Activated naive CD8-positive, alpha-beta T cell treated with anti-CD3 and anti-CD28 coated beads for 36 hours (primary cell): ENCODE results near the gene EVC. TPM values are rescaled to one million over a fixed set of nuclear protein-coding genes. Genes with fewer than 3 reads are reported as not detected.
"Not testable (repeated sequence)": the region's sequence is repeated elsewhere in the genome, so short reads cannot be mapped to it uniquely, and the experiment has no call there.

ENCODE experiments used
- DNase-seq: peaks from one replicate; pipeline ENCODE4 v3.0.0; 2021
- H3K27ac Mint-ChIP-seq: one replicate; pipeline ENCODE4 v1.8.0; 2022; ENCODE audit warnings: mild to moderate bottlenecking, moderate library complexity, mixed read lengths
- H3K27me3 Mint-ChIP-seq: one replicate; pipeline ENCODE4 v1.8.0; 2022; ENCODE audit warnings: mild to moderate bottlenecking, mixed read lengths
- H3K36me3 Mint-ChIP-seq: one replicate; pipeline ENCODE4 v1.8.0; 2021; ENCODE audit warnings: mild to moderate bottlenecking, mixed read lengths
- H3K4me1 Mint-ChIP-seq: one replicate; pipeline ENCODE4 v1.8.0; 2021; ENCODE audit warnings: mixed read lengths
- H3K4me3 Mint-ChIP-seq: one replicate; pipeline ENCODE4 v1.8.0; 2022; ENCODE audit warnings: mild to moderate bottlenecking, moderate library complexity, mixed read lengths
- H3K9me3 Mint-ChIP-seq: one replicate; pipeline ENCODE4 v1.8.0; 2022; ENCODE audit warnings: mixed read lengths
- total RNA-seq, 2 experiments: library from RNA; stranded (reverse); gene quantifications; one replicate each; pipeline ENCODE4 v1.2.3, GENCODE V29; 2021

The EVC gene
- total RNA-seq, 2 experiments from 2014 or later, result 0.06 to 0.08 TPM

DNA sequence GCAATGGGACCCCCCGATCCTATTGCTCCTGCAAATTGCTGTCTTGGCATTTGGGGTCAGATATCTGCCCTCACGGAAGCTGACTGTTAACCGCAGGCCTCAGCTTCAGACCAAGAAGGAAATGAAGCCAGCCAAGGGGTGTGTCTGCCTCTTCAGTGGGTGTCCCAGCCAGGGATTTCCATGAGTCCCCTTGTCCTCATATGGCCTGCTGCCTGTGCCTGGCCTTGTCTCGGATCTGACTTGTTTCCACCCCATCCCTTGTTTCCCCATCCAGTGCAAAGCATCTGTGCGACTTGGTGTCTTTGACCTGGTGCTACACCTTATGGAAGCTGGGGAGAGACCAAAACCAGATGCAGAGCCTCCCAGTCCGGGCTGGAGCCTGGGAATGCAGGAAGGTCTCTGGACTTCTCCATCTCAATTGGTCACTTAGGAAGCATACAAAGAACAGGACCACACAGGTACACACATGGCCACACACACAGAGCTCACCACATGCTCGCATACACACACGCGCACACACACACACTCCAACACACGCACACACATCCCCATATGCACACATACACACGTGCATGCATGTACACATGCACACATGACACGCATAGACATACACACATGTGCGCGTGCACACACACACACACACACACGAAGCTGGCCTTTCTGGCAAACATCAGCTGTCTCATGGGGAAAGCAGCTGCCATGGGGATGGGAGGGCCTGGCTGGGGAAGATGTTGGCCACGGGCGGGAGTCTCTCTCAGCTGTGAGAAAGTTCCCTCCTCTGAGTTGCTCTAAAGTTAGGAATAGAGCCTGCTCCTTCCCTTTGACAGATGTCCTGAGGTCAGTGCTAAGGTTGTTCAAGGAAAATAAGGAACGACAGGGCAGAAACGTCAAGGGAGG is 116.4 kb downstream of the EVC start:
- H3K4me1 Mint-ChIP-seq, result peaks cover 2% of the 10 kb centered on the region
- H3K9me3 Mint-ChIP-seq, result no peaks in the 10 kb centered on the region
- DNase-seq, result no peak
- H3K36me3 Mint-ChIP-seq, result no peaks in the 10 kb centered on the region
- peaks cover 4% of the 10 kb centered on the region for H3K27me3 Mint-ChIP-seq
- H3K4me3 Mint-ChIP-seq, result no peak overlapping the region
- no peak overlapping the region for H3K27ac Mint-ChIP-seq

DNA sequence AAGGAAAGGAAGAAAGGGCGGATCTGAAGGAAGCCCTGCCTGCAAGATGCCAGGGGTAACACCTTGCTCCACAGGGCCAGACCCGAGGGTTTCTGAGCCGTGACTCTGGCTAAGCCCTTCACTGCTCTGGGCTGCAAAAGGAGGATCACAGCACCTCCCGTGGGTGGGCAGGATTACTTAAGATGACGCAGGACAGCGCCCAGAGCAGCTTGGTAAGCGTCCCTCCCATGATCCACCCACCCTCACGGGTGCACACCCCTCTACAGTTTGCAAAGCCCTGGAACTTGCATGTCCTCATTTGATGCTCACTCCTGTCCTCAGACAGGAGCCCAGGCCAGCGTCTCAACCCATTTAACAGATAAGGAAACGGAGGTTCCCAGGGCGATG is 117.0 kb downstream of the EVC start:
- no peak for DNase-seq
- Mint-ChIP-seq H3K4me3 (no peak overlapping the region), H3K27me3 (peaks cover 4% of the 10 kb centered on the region), H3K4me1 (peaks cover 2% of the 10 kb centered on the region), H3K27ac (no peak overlapping the region), H3K36me3 (no peaks in the 10 kb centered on the region), H3K9me3 (no peaks in the 10 kb centered on the region)

DNA sequence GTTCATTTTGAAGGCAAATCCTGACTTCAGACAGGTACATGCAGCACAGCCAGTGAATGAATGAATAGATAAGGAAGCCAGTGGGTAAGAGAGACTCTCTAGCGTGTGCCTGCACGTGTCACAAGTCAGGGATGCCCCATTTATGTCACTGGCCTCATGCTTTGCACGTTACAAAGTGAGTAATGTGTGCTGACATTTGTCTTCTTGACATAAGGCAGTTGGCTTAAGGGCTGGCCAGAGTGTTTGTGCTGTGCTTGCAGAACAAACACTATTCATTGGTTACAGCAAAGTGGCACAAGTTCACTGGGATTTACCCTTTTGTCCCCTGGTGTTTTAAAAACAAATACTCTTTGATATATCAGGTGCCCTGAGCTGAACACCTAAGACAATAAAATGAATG is 125.9 kb downstream of the EVC start:
- DNase-seq, result no peak
- Mint-ChIP-seq H3K4me3 (no peak overlapping the region), H3K27ac (no peak overlapping the region), H3K4me1 (no peaks in the 10 kb centered on the region), H3K9me3 (no peaks in the 10 kb centered on the region), H3K27me3 (peaks cover 4% of the 10 kb centered on the region), H3K36me3 (no peaks in the 10 kb centered on the region)

DNA sequence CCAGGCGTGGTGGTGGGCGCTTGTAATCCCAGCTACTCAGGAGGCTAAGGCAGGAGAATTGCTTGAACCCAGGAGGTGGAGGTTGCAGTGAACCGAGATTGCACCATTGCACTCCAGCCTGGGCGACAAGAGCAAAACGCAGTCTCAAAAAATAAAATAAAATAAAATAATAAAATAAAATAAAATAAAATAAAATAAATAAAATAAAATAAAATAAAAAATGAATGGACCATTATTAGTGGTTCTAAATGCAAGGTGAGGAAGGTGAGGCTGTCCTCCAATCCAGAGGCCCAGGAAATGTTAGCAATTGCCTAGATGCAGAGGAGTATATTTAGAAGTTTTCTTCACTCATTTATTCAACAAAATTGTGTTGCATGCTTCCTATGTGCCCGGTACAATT is 126.5 kb downstream of the EVC start:
- DNase-seq, H3K27ac Mint-ChIP-seq, H3K4me1 Mint-ChIP-seq, H3K27me3 Mint-ChIP-seq, H3K4me3 Mint-ChIP-seq, H3K9me3 Mint-ChIP-seq, H3K36me3 Mint-ChIP-seq: not testable (repeated sequence)

DNA sequence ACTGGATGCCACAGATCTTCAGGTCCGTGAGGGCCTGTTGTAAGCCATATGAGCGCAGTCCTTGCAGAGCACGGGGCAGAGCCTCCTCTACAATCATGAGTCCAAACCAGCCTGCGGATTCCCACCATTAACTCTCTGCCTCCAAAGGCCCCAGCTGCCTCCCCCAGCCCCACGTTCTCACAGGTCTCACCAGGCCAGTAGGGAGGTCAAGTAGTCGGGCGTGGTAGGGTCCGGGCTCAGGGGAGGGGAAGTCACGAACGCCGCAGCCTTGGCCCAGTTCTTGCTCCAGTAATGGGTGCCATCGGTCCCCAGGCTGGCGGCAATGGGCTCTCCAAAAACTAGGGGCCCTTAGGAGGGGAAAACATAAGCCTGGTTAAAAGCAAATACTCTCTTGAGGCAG is 128.3 kb downstream of the EVC start:
- Mint-ChIP-seq H3K27ac (no peak overlapping the region), H3K27me3 (peaks cover 4% of the 10 kb centered on the region), H3K36me3 (no peaks in the 10 kb centered on the region), H3K9me3 (no peaks in the 10 kb centered on the region), H3K4me1 (no peaks in the 10 kb centered on the region), H3K4me3 (no peak overlapping the region)
- DNase-seq, result no peak

DNA sequence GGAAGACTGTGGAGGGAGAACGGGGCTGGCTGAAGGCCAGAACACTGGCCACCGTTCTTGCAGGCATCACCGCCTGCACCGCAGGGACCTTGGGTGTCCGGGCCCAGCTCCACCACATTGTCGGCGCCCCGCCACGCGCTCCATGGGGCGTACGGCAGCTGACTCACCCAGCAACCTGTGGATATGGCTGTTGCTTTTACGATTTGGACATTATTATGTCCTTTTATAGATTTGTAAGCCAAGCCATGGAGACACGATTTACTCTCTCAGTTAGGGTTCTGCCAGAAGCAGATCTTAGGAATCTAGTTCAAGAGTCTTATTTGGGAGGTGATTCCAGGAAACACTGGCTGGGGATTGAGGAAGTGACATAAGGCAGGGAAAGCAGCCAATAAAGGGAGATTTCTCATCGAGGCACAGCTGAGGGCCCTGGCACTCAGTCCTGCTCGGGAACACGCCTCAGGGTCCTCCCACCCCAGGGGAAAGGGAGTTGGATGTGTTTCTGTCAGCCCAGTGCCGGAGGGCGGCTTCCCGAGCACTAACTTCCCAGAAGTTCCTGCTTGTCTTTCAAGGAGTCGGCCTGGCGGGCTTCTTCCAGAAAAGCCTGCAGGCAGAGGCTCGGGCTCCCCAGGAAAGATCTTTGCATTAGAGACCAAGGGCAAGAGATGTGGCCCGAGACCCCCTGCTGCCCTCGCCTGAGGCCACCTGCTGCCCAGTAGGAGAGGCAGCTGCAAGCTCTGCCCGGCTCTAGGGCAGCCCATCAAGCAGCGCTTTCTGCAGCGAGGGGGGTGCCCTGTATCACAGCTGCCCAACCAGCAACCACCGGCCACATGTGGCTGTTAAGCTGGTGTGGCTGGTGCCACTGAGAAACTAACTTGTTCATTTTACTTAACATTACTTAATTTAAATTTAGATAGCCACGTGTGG is 129.0 kb downstream of the EVC start:
- Mint-ChIP-seq H3K27ac (no peak overlapping the region), H3K27me3 (peaks cover 4% of the 10 kb centered on the region), H3K9me3 (no peaks in the 10 kb centered on the region), H3K4me3 (no peak overlapping the region), H3K36me3 (no peaks in the 10 kb centered on the region), H3K4me1 (no peaks in the 10 kb centered on the region)
- no peak for DNase-seq

DNA sequence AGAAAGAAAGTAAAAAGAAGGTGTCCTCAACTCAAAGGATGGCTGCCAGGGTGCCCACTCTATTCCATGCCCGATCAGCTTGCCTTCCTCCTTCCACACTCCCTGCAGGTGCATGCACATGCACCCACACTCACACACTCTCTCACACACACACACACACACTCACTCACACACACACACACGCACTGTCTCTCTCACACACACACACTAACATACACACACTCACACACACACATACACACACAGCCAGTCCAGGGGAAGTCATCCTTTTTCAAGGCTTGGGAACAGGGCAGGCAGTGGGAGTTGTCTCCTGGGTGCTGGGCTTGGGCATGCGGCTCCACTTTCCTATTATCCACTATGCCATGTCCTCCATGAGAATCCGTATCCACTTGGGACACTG is 131.5 kb downstream of the EVC start:
- Mint-ChIP-seq H3K4me3 (no peak overlapping the region), H3K27me3 (no peaks in the 10 kb centered on the region)

DNA sequence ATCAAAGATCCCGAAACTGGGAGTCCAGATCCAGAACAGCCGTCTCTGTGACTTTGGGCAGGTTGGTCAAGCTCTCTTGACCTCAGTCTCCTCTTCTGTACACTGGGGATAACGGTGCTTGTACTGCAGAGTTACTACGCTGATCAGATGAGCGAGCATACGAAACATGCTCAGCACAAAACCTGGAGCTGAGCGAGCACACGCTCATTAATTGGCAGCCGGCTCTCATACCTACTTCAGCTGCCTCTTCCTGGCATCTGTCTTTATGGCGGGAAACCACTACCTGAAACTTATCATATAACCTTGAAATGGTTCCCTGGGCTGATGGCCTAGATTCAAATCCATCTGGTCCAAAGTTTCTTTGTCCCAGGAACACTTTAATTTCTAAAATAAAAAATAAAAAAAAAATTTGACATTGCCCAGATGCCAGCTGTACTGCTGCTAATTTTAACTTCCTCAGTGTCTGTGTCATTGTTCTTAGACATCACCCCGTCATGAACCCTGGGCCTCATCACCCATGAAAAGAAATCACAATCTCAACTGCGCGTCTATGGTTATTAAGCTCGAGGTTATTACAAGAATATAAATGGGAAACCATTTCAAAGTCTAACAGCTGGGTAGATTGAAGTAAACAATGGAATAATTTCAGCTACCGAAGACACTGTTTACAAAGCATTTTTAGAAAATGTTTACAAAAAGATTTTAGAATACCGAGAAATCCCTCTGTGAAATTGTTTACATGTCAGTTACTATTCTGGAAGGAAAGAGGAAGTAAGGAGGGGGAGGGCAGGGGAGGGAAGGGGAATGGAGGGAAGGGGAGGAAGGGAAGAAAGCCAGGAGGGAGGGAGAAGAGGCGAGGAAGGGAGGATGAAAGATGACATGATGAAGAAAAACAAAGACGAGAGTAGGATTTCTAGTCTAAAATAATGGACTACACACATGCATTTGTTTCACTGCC is 132.9 kb downstream of the EVC start:
- DNase-seq, result no peak
- Mint-ChIP-seq H3K27ac (no peak overlapping the region), H3K36me3 (no peaks in the 10 kb centered on the region), H3K4me3 (no peak overlapping the region), H3K9me3 (no peaks in the 10 kb centered on the region), H3K4me1 (no peaks in the 10 kb centered on the region), H3K27me3 (peaks cover 8% of the 10 kb centered on the region)

More for the DNA sequence above, 131.5 kb downstream of the EVC start:
- Mint-ChIP-seq H3K9me3 (no peaks in the 10 kb centered on the region), H3K4me1 (no peaks in the 10 kb centered on the region), H3K27ac (no peak overlapping the region), H3K36me3 (no peaks in the 10 kb centered on the region)
- DNase-seq, result no peak

DNA sequence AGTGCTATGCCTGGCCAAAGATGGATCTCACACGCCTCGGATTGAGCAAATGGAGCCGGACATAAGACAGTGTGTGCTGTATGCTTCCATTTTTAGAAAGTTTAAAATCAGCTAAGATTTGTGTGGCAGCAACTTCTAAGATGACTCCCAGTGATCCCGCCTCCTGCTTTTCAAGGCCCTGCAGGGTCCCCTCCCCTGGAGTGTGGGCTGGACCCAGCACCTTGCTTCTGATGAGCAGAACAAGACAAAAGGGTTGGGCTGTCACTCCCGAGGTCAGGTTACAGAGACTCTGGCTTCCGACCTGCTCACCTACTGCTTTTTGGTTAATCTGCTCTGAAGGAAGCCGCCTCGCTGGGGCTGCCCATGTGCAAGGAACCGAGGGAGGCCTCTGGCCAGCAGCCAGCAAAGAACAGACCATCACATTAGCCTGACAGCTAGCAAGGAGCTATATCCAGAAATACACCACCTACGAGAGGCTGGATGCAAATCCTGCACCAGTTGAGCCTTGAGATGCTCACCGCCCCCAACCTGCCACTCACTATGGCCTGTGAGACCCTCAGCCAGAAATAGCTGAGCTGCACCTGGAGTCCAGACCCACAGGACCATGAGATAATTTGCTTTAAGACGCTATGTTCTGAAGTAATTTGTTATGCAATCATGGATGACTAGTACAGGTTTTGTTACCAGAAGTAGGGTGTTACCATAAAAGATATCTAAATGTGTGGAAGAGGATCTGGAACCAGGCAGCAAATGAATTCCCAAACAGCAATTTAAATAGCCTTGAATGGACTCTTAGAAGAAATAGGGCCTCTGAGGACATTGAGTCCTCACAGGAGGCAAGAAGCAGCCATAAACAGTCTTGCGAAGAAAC is 134.3 kb downstream of the EVC start:
- Mint-ChIP-seq H3K36me3 (no peaks in the 10 kb centered on the region), H3K4me3 (no peak overlapping the region), H3K9me3 (no peaks in the 10 kb centered on the region), H3K27ac (no peak overlapping the region), H3K27me3 (peaks cover 13% of the 10 kb centered on the region), H3K4me1 (no peaks in the 10 kb centered on the region)
- DNase-seq, result no peak

DNA sequence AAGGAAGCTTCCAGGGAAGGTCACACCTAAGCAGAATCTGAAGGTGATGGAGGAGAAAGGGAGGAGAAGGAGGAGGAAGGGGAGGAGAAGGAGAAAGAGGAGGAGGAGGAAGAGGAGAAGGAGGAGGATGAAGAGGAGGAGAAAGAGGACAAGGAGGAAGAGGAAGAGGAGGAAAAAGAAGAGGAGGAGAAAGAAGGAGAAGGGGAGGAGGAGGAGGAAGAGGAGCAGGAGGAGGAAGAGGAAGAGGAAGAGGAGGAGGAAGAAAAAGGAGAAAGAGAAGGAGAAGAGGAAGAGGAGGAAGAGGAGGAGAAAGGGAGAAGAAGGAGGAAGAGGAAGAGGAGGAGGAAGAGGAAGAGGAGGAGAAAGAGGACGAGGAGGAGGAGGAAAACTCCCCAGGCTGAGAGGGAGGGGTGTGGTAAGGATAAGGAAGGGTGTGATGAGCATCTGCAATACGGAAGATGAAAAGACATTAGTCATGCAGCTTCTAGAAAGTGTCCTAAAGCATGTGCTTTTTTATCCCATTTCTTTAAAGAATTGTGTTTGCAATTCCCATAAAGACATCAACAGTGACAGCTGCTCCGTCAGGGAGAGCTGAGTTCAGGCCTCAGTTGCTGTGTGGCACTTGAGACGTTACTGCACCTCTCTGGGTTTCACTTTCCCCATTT is 140.8 kb downstream of the EVC start:
- DNase-seq, result no peak
- no peak overlapping the region for H3K27ac Mint-ChIP-seq
- no peak overlapping the region for H3K4me3 Mint-ChIP-seq
- no peaks in the 10 kb centered on the region for H3K4me1 Mint-ChIP-seq
- H3K9me3 Mint-ChIP-seq, result no peaks in the 10 kb centered on the region
- peaks cover 25% of the 10 kb centered on the region for H3K27me3 Mint-ChIP-seq
- no peaks in the 10 kb centered on the region for H3K36me3 Mint-ChIP-seq

DNA sequence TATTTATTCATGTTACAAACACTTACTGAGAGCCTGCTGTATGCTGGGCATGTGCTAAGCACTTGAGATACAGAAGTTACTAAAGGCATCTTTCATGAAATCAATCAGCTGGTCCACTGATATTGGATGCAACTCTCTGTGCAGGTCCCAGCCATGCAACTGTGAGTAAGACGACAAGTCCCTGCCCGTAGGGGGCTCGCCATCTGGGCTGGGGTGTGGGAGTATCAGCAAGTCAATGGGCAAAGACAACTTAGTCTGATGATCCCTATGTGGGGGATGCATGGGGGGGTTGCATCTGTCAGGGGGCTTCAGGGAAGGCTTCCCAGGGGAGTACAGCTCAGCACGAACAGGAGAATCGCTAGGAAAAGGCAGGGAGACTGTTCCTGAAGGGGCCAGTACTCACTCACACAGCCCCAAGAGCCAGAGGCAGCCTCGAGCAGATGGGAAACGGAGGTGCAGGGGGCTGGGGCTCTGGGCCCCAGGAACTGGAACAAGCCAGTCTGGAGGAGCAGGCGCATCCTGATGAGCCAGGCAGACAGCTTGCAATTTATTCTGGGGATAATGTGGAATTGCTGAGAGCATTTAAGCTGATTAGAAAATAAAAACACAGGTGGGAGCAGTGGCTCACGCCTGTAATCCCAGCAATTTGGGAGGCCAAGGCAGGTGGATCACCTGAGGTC is 141.7 kb downstream of the EVC start:
- Mint-ChIP-seq H3K4me1 (no peaks in the 10 kb centered on the region), H3K4me3 (no peak overlapping the region), H3K9me3 (no peaks in the 10 kb centered on the region), H3K27ac (no peak overlapping the region), H3K27me3 (peaks cover 25% of the 10 kb centered on the region), H3K36me3 (no peaks in the 10 kb centered on the region)
- DNase-seq, result no peak

DNA sequence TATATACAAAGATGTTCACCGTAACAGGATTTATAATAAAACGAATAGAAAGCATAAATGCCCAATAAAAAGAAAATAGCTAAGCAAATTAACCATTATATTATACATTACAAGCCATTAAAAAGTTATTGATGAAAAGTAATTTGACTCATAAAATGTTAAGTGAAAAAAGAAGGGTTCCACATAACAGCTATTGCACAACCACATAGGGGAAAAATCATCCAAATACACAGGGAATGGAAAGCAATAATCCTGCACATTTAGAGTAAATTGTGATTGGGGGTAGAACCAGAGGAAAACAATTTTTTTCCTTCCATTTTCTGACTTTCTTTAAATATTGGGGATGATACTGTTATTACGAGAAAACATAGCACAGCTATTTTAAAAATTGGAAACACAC is 143.9 kb downstream of the EVC start:
- no peak for DNase-seq
- Mint-ChIP-seq H3K27ac (no peak overlapping the region), H3K36me3 (no peaks in the 10 kb centered on the region), H3K4me1 (no peaks in the 10 kb centered on the region), H3K4me3 (no peak overlapping the region), H3K9me3 (no peaks in the 10 kb centered on the region), H3K27me3 (peaks cover 14% of the 10 kb centered on the region)

DNA sequence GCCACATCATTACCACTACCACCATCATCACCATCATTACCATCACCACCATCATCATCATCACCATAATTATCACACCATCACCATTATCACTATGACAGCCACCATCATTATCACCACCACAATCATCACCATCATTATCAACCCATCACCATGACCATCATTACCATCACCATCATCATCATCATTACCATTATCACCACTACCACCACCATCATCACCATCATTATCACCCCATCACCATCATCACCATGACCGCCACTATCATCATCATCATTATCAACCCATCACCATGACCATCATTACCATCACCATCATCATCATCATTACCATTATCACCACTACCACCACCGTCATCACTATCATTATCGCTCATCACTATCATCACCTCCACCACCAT is 145.4 kb downstream of the EVC start:
- not testable (repeated sequence) for H3K4me3 Mint-ChIP-seq, H3K36me3 Mint-ChIP-seq, H3K27ac Mint-ChIP-seq, H3K27me3 Mint-ChIP-seq, DNase-seq, H3K4me1 Mint-ChIP-seq, H3K9me3 Mint-ChIP-seq
